H4 (cell line): ENCODE results near the gene PCDHA5. TPM values are rescaled to one million over a fixed set of nuclear protein-coding genes. Genes with fewer than 3 reads are reported as not detected.
"Not testable (repeated sequence)": the region's sequence is repeated elsewhere in the genome, so short reads cannot be mapped to it uniquely, and the experiment has no call there.

Experiments used
- DNase-seq: peaks from one replicate; pipeline ENCODE4 v3.0.0-alpha.2; 2015; ENCODE audit warnings: low spot score
- total RNA-seq: library from RNA; depleted of rRNA; stranded (reverse); fragments of >200 nt; shearing (Covaris generic); gene quantifications from 2 replicates; pipeline ENCODE4 v1.2.3, GENCODE V29; 2014

The PCDHA5 gene
- total RNA-seq, 1 experiment from 2014 or later, result 1.1 TPM

DNA sequence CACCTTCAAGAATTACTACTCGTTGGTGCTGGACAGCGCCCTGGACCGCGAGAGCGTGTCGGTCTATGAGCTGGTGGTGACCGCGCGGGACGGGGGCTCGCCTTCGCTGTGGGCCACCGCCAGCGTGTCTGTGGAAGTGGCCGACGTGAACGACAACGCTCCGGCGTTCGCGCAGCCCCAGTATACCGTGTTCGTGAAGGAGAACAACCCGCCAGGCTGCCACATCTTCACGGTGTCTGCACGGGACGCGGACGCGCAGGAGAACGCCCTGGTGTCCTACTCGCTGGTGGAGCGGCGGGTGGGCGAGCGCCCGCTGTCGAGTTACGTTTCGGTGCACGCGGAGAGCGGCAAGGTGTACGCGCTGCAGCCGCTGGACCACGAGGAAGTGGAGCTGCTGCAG, 1.6 kb downstream of the PCDHA5 start:
- DNase-seq, result not testable (repeated sequence)

GRCh38 chr5:140823475-140823874, 2.1 kb downstream of the PCDHA5 start:
- no peak for DNase-seq

- DNase-seq, result no peak
Observed at GRCh38 chr5:140827704-140828361, 6.4 kb downstream of the PCDHA5 start, which contains the start of gene PCDHA6. Gene PCDHA6 (plus strand): TSS chr5:140827960. CDS start chr5:140828092, 132 bp downstream.

DNA sequence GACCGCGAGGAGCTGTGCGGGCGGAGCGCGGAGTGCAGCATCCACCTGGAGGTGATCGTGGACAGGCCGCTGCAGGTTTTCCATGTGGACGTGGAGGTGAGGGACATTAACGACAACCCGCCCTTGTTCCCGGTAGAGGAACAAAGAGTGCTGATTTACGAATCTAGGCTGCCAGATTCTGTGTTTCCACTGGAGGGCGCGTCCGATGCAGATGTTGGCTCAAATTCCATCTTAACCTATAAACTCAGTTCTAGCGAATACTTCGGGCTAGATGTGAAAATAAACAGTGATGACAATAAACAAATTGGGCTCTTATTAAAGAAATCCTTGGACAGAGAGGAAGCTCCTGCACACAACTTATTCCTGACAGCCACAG, 6.9 kb downstream of the PCDHA5 start:
- no peak for DNase-seq

DNA sequence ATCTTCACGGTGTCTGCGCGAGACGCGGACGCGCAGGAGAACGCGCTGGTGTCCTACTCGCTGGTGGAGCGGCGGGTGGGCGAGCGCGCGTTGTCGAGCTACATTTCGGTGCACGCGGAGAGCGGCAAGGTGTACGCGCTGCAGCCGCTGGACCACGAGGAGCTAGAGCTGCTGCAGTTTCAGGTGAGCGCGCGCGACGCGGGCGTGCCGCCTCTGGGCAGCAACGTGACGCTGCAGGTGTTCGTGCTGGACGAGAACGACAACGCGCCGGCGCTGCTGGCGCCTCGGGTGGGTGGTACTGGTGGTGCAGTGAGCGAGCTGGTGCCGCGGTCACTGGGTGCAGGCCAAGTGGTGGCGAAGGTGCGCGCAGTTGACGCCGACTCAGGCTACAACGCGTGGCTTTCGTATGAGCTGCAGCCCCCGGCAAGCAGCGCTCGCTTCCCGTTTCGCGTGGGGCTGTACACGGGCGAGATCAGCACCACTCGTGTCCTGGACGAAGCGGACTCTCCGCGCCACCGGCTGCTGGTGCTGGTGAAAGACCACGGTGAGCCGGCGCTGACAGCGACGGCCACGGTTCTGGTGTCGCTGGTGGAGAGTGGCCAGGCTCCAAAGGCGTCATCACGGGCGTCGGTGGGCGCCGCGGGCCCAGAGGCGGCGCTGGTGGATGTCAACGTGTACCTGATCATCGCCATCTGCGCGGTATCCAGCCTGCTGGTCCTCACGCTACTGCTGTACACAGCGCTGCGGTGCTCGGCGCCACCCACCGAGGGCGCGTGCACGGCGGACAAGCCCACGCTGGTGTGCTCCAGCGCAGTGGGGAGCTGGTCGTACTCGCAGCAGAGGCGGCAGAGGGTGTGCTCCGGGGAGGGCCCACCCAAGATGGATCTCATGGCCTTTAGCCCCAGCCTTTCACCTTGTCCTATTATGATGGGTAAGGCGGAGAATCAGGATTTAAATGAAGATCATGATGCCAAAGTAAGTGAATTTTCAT, 8.4 kb downstream of the PCDHA5 start:
- DNase-seq, result not testable (repeated sequence)

GRCh38 chr5:140833993-140834392, 12.6 kb downstream of the PCDHA5 start, which contains the start of gene PCDHA7:
Gene PCDHA7 (plus strand): TSS chr5:140834269. CDS start chr5:140834384, 115 bp downstream.
- DNase-seq, result no peak

- DNase-seq, result not testable (repeated sequence)
Observed at GRCh38 chr5:140834439-140835008, 13.1 kb downstream of the PCDHA5 start.

DNA sequence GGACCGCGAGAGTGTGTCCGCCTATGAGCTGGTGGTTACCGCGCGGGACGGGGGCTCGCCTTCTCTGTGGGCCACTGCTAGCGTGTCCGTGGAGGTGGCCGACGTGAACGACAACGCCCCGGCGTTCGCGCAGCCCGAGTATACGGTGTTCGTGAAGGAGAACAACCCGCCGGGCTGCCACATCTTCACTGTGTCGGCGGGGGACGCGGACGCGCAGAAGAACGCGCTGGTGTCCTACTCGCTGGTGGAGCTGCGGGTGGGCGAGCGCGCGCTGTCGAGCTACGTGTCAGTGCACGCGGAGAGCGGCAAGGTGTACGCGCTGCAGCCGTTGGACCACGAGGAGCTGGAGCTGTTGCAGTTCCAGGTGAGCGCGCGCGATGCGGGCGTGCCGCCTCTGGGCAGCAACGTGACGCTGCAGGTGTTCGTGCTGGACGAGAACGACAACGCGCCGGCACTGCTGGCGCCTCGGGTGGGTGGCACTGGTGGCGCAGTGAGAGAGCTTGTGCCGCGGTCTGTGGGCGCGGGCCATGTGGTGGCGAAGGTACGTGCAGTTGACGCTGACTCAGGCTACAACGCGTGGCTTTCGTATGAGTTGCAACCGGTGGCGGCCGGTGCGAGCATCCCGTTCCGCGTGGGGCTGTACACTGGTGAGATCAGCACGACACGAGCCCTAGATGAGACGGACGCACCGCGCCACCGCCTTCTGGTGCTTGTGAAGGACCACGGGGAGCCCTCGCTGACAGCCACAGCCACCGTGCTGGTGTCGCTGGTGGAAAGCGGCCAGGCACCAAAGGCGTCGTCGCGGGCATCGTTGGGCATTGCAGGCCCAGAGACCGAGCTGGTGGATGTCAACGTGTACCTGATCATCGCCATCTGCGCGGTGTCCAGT, 14.5 kb downstream of the PCDHA5 start:
- no peak for DNase-seq

GRCh38 chr5:140840978-140841962, 19.9 kb downstream of the PCDHA5 start, which contains the start of gene PCDHA8:
Gene PCDHA8 (plus strand): TSS chr5:140841187. CDS start chr5:140841322, 135 bp downstream.
- DNase-seq, result peak; percentile 19

- no peak for DNase-seq
Observed at GRCh38 chr5:140842798-140843733, 21.7 kb downstream of the PCDHA5 start.

DNA sequence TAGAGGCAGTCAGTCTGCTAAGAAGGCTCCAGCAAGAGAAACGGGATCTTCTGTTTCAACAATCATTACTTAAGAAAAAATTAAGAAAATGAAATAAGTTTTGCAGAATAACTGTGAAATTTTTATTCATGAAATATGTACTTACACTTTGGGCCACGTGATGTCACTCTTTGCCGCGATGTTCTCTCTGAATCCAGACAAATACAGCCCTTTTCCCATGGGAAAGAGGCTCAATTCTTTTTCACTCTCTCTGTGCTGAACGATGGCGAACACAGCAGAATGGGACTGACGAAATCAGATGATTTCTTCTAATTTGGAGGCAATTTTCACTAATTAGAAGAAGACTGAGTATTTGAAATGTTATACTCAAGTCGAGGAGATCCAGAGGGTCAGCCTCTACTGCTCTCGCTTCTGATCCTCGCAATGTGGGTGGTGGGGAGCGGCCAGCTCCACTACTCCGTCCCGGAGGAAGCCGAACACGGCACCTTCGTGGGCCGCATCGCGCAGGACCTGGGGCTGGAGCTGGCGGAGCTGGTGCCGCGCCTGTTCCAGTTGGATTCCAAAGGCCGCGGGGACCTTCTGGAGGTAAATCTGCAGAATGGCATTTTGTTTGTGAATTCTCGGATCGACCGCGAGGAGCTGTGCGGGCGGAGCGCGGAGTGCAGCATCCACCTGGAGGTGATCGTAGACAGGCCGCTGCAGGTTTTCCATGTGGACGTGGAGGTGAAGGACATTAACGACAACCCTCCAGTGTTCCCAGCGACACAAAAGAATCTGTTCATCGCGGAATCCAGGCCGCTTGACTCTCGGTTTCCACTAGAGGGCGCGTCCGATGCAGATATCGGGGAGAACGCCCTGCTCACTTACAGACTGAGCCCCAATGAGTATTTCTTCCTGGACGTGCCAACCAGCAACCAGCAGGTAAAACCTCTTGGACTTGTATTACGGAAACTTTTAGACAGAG, 27.0 kb downstream of the PCDHA5 start, which contains the start of gene PCDHA9:
TSS of gene PCDHA9 (plus strand) at position 244 of the 964 bp plus-strand sequence. CDS start at position 358, 114 bp downstream.
- DNase-seq, result not testable (repeated sequence)

- DNase-seq, result not testable (repeated sequence)
Observed at GRCh38 chr5:140849831-140850634, 28.6 kb downstream of the PCDHA5 start.

DNA sequence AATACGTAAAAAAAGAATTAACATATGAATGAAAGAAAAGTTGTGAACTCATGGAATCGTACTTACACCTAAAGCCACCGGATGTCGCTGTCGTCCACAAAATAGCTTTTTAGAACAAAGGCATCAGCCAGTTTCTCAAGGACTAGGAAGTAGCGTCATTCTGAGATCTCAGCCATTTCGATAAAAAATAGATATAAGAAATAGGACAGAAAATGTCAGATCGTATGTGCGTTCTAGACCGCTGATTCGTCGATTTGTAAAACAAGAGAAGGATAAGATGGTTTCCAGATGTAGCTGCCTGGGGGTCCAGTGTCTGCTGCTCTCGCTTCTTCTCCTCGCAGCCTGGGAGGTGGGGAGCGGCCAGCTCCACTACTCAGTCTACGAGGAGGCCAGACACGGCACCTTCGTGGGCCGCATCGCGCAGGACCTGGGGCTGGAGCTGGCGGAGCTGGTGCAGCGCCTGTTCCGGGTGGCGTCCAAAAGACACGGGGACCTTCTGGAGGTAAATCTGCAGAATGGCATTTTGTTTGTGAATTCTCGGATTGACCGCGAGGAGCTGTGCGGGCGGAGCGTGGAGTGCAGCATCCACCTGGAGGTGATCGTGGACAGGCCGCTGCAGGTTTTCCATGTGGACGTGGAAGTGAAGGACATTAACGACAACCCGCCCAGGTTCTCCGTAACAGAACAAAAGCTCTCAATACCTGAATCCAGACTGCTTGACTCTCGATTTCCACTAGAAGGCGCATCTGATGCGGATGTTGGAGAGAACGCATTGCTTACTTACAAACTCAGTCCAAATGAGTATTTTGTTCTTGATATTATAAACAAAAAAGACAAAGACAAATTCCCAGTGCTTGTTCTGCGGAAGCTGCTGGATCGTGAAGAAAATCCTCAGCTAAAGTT, 34.6 kb downstream of the PCDHA5 start, which contains the start of gene PCDHA10:
TSS of gene PCDHA10 (plus strand) at position 126 of the 903 bp plus-strand sequence. CDS start at position 278, 152 bp downstream.
- no peak for DNase-seq

- DNase-seq, result no peak
Observed at GRCh38 chr5:140857177-140857986, 36.0 kb downstream of the PCDHA5 start.

GRCh38 chr5:140857987-140858240, 36.5 kb downstream of the PCDHA5 start:
- no peak for DNase-seq
